Glomerular endothelial cell (primary cell): Measurements from ENCODE around the gene MMP27. TPM values are rescaled to one million over a fixed set of nuclear protein-coding genes. Genes with fewer than 3 reads are reported as not detected.

ENCODE experiments used
- total RNA-seq: library from RNA; depleted of rRNA; stranded (reverse); fragments of >200 nt; gene quantifications from 2 replicates; pipeline ENCODE4 v1.2.3, GENCODE V29; 2015

The MMP27 gene
- total RNA-seq, 1 donor from 2014 or later, result not detected

Other genes starting within 250 kb of the MMP27 start
- gene MMP7, start 175.0 kb downstream of the MMP27 start, total RNA-seq, result 9.8 and 57.1 TPM in 2 replicates
- gene MMP20, start 80.4 kb downstream of the MMP27 start, total RNA-seq, result not detected in 2 replicates
- gene MMP8, start 19.2 kb upstream of the MMP27 start, total RNA-seq, result not detected in 2 replicates
- gene MMP10, start 74.9 kb upstream of the MMP27 start, total RNA-seq, result 29.5 and 39.8 TPM in 2 replicates
- gene MMP1, start 92.4 kb upstream of the MMP27 start, total RNA-seq, result 2,602 and 5,796 TPM in 2 replicates
- not detected in 2 replicates for gene MMP3, start 137.8 kb upstream of the MMP27 start, total RNA-seq
- gene MMP12, start 169.2 kb upstream of the MMP27 start, total RNA-seq, result not detected in 2 replicates
- gene MMP13, start 250.0 kb upstream of the MMP27 start, total RNA-seq, result not detected in 2 replicates